ENCODE data around the gene F2RL1. TPM values are rescaled to one million over a fixed set of nuclear protein-coding genes. Genes with fewer than 3 reads are reported as not detected.
A peak's percentile ranks its signal among the peaks of the same experiment; 100 is the strongest.

F2RL1 gene
- total and polyA plus RNA-seq, 2 experiments from 2014 or later: 0.06 TPM; not detected in 1

DNA sequence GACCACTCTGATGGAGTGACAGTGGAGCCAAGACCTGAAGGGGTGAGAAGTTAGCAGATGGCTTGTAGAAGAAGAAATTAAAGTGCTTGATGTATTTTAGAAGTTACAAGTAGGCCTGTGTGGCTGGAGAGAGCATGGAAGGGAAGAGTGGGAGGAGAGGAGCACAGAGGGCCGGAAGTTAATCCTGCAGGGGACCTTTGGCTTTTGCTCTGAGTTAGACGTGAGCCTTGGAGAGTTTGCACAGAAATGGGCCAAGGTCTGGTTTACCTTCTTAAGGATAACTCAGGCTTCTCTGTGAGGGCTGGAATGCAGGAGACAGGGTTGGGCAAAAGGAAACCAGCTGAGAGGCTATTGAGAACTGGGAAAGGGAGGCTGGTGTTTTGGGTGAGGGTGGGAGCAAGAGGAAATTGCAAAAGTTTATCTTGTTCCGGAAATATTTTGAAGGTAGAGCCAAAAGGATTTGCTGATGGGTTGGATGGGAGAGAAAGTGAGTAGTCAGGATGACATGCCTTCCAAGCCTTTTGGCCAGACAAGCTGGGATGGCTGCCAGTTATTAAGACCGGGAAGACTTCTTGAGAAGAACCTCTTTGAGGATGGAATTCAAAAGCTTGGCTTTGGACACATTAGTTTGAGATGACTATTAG lies 17.5 kb upstream of the F2RL1 start:
- TF ChIP-seq CTCF (IDR thresholded peaks at IDR 0.05; ENCODE audit: low read depth, low read length): no peak
- Histone ChIP-seq H3K27me3 (no peaks in the 10 kb centered on the region), H3K4me3 (no peak overlapping the region), H3K36me3 (no peaks in the 10 kb centered on the region), H3K4me1 (ENCODE audit: low read depth) (no peaks in the 10 kb centered on the region), H3K27ac (no peak overlapping the region), H3K9me3 (ENCODE audit: low read depth) (no peaks in the 10 kb centered on the region)
- peak in 1 of 2 donors; percentile 98 for DNase-seq (ENCODE audit: low read depth in 1 of 2, low spot score in 1 of 2)

DNA sequence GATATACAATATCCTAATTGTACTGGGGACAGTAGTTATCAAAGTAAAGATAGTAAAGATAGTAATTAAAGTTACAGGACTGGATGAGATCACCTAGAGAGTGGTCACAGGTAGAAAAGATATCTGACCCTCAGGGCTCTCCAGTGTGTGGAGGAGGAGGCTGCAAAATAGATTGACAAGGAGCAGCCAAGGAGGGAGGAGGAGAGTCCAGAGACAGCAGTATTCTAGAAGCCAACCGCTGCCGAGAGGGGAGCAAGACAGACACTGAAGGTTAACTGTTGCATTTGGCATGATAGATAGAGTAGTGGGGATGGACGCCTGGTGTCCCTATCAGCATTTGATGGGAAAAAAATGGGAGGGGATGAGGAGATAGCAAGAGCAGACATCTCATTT lies 17.0 kb upstream of the F2RL1 start:
- DNase-seq (ENCODE audit: low read depth in 1 of 2, low spot score in 1 of 2): no peak
- Histone ChIP-seq H3K27me3 (no peaks in the 10 kb centered on the region), H3K36me3 (no peaks in the 10 kb centered on the region), H3K9me3 (ENCODE audit: low read depth) (no peaks in the 10 kb centered on the region), H3K27ac (no peak overlapping the region), H3K4me1 (ENCODE audit: low read depth) (no peaks in the 10 kb centered on the region), H3K4me3 (no peak overlapping the region)
- no peak for TF ChIP-seq CTCF (IDR thresholded peaks at IDR 0.05; ENCODE audit: low read depth, low read length)

- TF ChIP-seq CTCF (IDR thresholded peaks at IDR 0.05; ENCODE audit: low read depth, low read length): no peak
- Histone ChIP-seq H3K4me1 (ENCODE audit: low read depth) (peaks cover 3% of the 10 kb centered on the region), H3K9me3 (ENCODE audit: low read depth) (no peaks in the 10 kb centered on the region), H3K36me3 (no peaks in the 10 kb centered on the region), H3K4me3 (no peak overlapping the region), H3K27ac (no peak overlapping the region), H3K27me3 (no peaks in the 10 kb centered on the region)
- DNase-seq (ENCODE audit: low read depth in 1 of 2, low spot score in 1 of 2): no peak
Observed at GRCh38 chr5:76804266-76804665, 14.6 kb upstream of the F2RL1 start.

DNA sequence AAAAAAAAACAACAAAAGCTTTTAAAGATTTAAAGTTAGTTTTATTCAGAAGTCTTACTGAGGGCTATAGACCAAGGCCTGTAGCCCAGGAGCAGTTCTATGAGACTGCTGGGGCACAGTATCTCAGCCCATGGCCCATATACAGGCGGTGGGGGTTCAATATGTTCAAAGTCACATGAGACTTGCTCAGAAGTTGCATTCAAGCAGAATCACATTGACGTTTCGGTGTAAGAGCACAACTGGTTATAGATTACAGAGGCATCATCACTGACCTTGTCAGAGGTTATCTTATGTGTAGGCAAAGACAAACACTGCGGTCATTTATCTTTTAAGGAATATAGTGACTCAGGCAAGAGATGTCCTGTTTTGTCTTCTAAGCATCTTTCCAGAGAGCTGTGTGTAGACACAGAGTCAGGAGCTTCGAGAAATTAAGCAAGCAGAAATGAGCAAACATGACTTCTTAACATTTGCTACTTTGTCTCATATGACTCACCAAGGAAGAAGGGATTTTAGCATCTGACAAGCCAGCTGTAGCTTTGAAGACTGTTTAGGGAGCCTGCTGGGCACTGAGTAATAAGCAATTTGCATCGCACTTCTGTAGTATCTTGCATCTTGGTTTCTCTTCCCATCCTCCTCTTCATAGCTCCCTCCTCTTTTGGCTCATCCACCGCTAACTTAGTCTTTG lies 12.9 kb upstream of the F2RL1 start:
- DNase-seq (ENCODE audit: low read depth in 1 of 2, low spot score in 1 of 2): peak in 1 of 2 donors; percentile 96
- no peak overlapping the region for H3K4me3 ChIP-seq
- H3K9me3 ChIP-seq (ENCODE audit: low read depth): no peaks in the 10 kb centered on the region
- peaks cover 3% of the 10 kb centered on the region for H3K4me1 ChIP-seq (ENCODE audit: low read depth)
- no peak for TF ChIP-seq CTCF (IDR thresholded peaks at IDR 0.05; ENCODE audit: low read depth, low read length)
- no peaks in the 10 kb centered on the region for H3K36me3 ChIP-seq
- H3K27me3 ChIP-seq: no peaks in the 10 kb centered on the region
- H3K27ac ChIP-seq: no peak overlapping the region

DNA sequence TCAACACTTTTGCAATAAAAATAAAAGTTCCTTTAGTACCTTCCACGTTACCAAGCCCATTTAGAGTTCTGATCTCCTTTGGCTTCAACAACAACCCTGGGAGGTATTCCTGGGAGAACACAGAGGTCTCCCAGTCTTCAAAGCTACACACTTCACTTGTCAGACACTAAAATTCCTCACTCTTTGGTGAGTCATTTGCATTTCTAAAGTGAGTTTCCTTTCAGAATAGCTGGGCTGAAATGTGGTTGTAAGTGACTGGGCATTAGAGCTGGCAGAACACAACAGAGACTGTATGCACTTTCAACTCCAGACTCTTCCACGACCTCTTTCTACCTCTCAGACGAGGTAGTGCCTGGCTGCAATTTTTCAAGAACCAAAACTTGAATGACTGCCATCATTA lies 11.5 kb upstream of the F2RL1 start:
- Histone ChIP-seq H3K36me3 (no peaks in the 10 kb centered on the region), H3K4me3 (no peak overlapping the region), H3K27me3 (no peaks in the 10 kb centered on the region), H3K4me1 (ENCODE audit: low read depth) (peaks cover 3% of the 10 kb centered on the region), H3K9me3 (ENCODE audit: low read depth) (no peaks in the 10 kb centered on the region), H3K27ac (no peak overlapping the region)
- no peak for TF ChIP-seq CTCF (IDR thresholded peaks at IDR 0.05; ENCODE audit: low read depth, low read length)
- DNase-seq (ENCODE audit: low read depth in 1 of 2, low spot score in 1 of 2): peak; percentile 19 to 80

Data from cardiac muscle cell (in vitro differentiated cells and primary cell).